GM21737 (cell line): ENCODE data around the gene ZNF593.

Experiments
- ATAC-seq: cut with Tn5 transposase; IDR thresholded peaks from one replicate; pipeline ENCODE4 v1.9.1; 2021; ENCODE audit warnings: mild to moderate bottlenecking, moderate library complexity; ENCODE audit not compliant: unreplicated experiment

Gene ZNF593

DNA sequence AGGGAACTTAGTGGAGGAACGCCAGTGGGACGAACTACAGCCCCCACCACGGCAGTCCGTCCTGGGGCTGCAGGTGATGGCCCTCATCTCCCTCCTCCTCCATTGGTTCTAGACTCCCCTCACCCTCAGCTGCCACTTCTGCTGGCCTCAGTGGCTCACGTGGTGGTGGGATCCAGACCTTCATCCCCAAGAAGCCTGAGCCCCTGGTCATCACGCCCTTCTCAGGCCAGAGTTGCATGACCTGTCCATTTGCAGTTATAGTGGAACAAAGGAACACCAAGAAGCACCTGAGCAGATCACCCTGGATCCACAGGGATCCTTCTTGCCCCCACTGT is 23.8 kb upstream of the ZNF593 start:
- ATAC-seq: no peak

DNA sequence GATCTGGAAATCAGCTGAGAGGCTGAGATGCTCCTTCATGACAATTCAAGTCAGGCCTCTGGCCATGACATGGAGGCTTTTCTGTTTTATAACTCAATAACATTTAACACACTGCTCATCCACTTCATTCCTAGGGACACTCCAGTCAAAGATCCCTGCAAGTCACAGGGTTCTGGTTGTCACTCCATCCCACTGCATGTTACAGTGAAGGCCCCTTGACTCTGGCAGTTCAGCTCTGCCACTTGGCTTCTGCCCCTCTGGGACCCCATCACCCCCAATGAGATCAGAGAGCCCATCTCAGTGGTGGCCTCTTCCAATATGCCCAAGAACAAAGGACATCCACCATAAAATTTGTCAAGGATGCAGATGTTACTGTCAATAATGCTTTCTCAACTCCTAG is 20.8 kb upstream of the ZNF593 start:
- no peak for ATAC-seq

DNA sequence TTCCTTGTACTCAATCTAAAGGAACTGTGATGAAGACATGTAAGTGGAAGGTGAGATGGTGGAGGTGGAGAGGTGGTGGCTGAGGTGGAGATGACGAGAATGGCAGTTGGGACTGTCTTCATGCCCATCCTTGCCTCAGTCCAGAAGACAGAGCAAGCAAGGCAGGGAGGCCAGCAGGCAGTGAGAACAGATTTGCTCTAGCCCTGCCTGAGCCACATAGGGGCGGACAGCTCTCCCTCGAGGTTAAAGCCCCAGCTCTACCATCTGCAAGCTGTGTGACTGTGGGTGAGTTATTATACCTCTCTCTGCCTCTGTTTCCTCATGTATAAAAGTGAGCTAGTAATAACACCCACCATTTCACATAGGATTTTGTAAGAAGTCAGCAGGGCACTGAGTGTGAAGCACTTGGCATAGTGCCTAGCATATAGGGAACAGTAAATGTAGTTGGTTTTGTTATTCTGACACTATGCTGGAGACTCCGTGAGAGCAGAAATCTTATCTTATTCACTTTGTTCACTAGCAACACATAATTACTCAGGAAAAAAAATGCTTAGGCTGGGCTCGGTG is 15.7 kb upstream of the ZNF593 start:
- ATAC-seq: no peak

DNA sequence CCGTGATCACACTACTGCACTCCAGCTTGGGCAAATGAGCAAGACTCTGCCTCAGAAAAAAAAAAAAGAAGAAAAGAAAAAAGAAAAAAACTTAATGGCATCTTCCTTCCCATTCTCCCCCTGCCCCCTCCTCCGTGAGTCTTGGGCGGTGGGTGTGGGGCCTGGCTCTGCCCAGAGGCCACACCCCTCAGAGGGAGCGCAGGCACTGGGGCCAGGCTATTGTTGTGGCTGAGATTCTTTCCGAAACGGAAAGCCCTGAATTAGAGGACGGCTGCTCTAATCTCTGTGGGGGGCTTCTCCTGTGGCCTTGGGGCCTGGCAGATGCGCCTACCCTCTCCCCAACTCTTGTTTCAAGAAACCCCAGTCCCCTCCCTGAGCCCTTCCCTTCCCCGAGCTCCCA is 15.0 kb upstream of the ZNF593 start:
- no peak for ATAC-seq

DNA sequence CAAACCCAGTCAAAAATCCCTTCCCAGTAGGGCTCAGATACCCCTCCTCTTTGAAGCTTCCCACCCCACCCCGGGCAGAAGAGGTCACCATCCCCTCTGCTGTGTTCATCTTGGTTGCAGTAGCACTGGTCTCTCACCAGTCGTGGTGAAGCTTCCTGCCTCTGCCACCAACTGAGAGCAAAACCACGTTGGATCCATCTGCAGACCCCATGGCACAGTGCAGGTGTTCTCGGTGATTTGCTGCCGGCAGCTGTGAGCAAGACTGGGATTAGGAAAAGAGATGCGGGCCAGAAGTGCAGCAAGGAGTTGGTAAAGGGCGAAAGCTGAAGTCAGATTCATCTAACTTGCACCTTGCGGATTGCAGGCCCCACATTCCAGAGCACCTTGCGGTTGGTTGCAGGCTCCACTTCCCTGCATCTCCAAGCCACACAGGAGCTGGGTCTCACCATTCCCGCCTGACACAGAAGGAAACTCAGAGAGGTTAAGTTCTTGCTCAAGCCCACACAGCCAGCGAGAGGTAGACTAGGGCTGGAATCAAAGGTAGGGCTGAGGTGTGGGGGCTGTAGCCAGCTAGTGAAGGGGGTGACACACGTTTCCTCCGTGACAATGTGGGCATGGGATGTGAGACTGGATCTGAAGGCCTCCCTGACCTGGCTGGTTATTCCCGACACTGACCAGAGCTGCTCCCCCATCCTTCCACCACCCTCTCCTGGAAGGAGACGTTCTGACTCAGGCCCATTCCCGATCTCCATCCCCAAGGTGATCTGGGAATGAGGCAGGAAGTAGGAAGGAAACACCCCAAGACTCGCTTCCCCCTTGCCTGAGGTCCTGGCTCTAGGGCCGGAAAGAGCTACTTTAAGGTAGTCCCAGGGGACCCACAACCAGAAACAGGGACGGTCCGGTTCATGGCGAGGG is 14.1 kb upstream of the ZNF593 start:
- ATAC-seq: no peak

DNA sequence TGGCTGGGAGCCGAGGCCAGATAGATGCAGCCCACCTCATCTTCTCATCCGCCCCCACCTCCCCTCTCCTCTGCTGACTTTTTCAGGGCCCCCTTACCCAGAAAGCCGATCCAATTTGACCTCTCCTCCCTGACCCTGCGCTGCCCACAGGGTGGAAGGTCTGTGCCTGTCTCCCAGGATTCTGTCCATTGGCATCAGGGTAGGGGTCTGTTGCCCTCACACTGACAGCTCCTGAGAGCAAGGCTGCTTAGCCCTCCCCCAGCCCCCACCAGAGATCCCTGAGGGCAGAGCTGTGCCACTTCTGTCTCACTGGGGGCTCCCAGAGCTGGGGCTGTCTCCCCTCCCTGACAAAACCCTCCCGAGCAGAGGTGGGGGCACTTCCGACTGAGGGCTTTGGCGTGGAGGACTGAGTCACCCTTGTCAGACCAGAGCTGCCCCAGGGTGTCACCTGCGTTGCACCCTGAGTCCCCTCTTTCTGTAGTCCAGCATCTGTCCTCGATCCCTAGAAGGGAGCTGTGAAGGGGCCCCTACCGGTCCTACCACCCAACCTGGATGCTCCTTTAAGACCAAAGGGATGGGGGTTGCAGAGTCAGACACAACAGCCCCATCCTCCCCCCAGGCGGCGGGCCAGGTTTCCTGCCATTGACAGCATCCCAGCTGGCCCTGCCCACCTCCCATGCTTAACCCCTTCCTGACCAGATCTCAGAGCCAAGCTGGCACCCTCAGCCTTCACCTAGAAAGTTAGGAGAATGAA is 13.2 kb upstream of the ZNF593 start:
- no peak for ATAC-seq

DNA sequence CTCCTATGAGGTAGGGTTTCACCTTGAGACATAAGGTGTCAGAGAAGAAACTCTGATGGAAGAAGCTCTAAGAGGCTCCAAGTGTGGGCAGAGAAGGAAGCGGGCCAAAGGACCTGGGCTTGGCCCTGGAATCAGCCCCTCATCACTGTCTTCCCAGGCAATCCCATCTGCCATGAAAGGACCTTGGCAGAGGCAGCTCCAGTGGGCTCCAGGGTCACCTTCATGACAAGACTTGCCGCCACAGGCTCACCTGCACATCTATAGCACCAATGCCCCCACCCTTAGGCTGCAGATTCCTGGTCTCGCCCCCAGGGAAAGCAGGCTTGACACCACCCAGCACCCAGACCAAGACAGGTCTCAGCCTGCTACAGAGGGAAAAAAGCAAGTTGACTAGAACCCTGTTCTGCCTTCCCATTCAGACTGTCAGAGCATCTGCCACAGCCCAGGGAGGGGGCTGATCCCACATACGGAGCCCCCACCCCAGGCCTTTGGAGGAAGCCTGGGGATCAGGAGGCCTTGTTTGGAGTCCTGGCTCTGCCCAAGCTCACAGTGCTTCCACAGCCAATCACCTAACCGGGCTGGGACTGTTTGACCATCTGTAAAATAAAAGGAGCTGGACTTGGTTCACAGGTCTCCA is 11.3 kb upstream of the ZNF593 start:
- ATAC-seq: no peak

DNA sequence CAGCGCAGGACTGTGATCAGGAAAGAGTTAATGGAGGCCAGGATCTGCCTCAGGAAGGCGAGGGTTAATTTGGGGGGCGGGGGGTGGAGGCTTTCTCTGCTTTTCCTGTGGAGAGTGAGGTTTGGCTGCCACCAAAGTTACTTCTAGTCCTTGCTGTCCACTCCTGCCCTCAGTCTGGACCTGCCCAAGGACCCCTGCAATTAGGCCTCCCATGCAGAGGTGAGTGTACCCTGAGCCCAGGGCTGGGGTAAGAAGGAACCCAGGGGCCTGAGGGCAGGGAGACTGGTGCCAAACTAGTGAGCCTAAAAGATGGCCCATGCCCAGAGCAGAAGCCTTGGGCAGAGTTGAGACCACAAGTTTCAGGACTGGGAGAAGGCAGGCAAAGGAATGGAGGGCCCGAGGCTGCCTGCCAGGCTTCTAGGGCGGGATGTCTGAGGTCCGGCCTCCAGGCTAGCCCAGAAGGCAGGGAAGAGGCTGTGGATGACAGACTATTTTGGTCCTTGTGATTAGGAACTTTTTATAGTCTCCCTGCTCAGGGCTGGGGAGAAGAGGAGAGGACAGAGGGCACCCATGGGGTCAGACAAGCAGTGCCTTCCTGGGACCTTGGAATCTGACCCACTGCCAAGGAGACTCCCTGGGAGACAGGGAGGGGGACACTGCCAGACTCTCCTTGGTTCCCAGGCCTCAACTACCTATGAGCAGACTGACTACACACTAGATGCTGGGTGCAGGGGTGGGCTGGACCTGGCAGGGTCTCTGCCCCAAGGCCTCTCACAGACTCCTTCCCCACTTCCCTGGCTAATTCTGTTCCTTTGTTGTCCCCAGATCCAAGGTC is 10.6 kb upstream of the ZNF593 start, which contains the start of gene FAM110D:
Gene FAM110D, plus strand, starts transcription at position 172 of the 835 bp plus-strand sequence. CDS start 2,213 bp downstream, outside the sequence.
- ATAC-seq: no peak

DNA sequence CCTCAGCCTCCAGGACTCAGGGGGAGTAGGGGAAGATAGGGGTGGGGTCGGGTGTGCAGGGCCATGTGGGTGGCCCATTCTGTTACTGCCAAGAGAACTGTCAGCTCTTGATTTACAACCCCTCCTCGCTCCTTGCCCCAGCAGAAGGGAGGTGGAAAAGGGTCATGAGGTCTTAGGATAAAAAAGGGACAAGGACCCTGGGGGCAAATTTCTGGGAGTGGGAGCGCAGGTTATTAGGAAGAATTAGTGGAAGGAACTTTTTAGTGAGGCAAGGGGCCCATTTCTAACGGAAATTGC is 10.0 kb upstream of the ZNF593 start:
- no peak for ATAC-seq

DNA sequence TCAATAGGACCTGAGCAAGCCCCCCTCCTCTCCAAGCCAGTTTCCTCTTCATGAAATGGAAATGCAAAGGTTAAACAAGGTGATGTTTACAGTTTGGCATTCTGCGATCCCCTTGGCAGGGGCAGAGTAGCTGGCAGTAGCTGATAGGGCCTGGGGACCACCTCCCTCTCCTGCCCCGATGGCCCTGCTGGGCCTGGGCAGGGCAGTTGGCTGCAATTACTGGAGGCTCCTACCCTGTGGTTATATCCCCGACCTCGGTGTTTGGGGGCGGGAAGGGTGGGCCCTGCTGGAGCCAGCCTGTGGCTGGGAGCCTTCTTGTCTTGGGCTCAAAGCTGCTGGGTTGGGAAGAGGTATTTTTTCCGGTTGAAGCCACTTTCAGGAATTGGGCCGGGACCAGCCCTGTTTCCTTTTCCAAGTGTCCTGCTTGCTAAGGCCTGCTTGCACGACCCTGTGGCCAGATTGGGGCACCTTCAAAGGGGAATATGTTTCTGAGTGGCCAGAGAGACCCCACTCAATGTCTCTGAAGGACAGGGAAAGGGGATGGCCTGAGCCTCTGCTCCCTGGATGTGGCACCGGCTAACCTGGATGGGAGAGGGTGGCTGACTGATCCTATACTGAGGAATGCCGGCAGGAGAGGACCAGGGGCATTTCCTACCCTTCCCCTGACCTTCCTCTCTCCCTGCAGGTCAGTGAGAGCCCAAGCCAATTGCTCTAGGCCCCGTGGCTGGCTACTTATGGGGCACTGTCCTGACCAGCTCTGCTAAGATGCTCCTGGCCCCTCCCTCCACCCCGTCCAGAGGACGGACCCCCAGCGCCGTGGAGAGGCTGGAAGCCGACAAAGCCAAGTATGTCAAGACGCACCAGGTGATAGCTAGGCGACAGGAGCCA is 8.9 kb upstream of the ZNF593 start:
- ATAC-seq: no peak

DNA sequence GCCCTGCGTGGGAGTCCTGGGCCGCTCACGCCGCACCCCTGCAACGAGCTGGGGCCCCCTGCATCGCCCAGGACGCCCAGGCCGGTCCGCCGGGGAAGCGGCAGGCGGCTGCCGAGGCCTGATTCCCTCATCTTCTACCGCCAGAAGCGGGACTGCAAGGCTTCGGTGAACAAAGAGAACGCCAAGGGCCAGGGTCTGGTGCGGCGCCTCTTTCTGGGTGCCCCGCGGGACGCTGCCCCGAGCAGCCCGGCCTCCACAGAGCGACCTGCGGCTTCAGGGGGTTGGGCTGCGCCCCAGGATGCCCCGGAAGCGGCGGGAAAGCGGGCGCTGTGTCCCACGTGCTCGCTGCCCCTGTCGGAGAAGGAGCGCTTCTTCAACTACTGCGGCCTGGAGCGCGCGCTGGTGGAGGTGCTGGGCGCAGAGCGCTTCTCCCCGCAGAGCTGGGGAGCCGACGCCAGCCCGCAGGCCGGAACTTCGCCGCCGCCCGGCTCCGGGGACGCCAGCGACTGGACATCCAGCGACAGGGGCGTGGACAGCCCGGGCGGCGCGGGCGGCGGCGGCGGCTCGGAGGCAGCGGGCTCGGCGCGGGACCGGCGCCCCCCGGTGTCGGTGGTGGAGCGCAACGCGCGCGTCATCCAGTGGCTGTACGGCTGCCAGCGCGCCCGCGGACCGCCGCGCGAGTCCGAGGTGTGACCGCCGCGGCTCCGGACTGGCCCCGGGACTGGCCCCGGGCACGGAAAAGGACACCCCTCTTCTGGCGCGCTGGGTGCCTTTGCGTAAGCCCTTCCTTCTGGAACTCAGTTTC is 8.1 kb upstream of the ZNF593 start:
- ATAC-seq: no peak

DNA sequence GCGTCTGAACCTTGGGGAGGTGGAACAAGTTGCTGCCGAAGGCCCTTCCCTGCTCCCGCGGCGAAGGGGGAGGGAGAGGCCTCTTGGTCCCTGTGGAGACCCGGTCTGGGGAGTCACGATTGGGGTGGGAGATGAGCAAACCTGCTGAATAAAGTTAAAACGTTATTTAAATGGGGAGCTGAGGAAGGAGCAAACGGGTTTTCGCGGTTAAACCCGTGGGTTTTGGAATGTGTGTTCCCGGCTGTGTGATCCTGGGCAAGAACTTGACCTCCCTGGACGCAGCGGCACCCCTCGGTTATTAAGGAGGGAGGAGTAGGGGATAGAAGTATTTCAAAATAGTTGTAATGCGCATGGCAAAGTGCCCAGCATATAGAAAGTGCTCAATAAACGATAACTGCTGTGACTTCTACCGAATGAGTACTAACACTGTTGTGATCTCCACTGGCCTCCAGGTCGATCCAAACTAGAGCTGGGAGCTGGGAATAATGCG is 7.4 kb upstream of the ZNF593 start:
- no peak for ATAC-seq

DNA sequence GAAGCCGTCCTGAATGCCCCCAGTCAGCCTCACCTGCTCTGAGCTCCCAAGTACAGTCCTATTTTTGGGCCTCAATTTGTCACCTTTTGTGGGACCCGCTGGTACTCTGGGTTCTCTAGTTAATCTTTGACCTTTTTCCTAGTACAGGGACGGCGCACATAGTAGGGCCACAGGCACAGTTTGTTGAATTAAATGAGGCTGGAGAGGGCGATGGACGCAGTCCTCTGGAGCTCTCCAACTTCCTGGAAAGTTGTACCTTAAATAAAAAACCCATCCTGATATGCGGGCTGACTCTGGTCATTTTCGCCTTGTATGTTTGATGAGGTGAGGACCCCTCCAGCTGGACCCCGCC is 6.0 kb upstream of the ZNF593 start:
- ATAC-seq: no peak

DNA sequence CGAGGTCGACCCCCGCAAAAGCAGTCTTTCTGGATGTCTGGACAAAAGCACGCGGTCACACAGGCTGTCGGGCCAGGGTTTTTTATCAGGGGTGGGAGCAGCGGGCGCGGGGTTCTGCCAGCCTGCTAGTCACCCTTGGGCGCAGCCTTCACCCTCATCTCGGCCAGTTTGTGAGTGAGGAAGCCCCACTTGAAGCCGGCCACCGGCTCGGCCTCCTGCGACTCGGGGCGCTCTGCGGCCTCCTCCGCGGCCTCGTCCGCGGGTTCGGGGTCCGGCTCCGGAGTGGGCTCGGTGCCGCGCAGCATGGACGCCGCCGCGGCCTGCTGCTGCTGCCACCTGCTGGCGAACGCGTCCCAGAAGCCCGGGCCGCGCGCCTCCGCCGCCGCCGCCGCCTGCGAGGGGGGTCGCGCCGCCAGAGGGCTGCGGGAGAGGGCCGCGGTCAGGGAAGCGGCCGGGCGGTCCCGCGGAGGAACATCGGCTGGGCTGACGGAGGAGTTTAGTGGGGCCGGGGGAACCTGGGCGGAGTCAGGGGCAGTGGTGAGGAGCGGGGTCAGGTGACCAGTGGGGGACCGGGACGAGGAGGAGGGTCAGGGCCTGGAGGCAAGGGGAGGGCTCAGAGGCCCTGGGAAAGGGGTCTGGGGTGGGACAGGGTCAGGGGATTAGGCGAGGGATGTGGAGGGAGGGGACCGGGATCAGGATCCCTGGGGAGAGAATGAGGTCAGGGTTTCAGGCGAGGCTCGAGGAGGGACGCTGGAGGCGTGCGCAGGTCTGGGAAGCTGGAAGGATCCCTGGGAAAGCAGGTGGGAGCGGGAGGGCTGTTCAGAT is 5.5 kb upstream of the ZNF593 start:
- no peak for ATAC-seq

DNA sequence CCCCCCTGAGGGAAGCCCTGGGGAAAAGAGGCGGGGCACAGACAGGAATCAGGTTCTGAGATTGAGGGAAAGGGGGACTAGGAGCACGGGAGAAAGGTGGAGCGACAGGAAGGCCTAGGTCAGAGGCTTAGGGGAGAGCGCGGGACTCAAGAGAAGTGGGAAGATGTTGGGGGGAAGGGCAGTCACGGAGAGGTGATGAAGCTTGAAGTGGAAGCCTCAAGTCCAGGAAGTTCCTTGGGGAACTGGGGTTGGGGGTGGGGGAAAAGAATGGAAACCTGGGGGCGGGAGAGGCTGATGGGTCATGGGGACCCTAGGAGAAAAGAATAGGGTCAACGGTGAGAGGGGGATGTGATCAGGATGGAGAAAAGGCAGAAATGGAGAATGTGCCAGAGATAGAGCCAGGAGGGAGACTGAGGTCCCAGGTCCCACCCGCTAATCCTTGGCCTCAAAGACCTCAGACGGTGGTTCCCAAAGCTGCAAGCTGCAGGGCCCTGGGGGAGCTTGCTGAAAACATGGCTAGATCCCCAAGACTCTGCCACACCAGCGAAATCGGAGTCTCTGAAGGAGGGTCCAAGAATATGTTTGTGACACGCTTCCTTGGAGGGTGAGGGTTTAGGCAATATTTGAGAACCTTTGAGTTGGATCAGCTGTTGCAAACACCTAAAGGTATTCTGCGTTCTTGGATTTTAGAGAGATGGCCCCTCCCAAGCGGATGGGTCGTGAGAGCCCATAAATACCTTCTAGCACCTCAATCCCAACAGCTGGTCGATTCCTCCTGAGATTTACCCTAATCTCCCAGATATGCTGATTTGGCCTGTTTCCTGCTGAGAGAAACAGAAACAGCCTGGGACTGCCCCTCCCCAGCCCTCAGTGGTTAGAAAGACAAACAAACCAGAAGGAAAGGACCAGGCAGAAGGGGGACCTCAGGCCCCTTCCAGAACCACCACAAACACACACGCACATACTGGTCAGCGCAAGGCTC is 4.6 kb upstream of the ZNF593 start:
- ATAC-seq: no peak

DNA sequence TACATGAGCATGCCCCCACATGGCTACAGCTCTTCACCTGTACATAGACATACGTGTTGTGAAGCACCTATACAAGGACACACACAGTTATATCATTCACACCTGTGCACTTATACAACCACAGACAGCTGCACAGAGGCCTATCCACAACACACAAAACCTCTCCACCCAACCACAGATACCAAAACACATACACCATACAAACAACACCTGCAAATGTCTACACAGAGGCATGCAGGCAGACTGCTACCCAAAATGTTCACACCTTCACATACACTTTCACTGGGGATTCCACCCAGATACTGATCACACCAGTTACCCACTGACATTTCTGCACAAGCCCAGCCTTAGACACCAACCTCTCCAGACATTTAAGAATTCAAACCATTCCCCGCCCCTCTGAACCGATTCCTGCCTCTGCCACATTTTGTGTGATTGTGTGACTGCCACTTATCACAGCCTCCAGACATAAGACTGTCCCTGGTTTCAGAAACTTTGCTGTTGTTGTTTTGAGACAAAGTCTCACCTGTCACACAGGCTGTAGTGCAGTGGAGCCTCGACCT is 2.9 kb upstream of the ZNF593 start:
- no peak for ATAC-seq
